GM19239 (cell line): ENCODE data around the gene ATP11A.
"Not testable (repeated sequence)": the region's sequence is repeated elsewhere in the genome, so short reads cannot be mapped to it uniquely, and the experiment has no call there.

Experiments used
- DNase-seq: peaks from one replicate; pipeline ENCODE4 v3.0.0; 2011; ENCODE audit warnings: low spot score; ENCODE audit not compliant: insufficient read length
- FAIRE-seq: peaks from 2 replicates; lab custom pipeline; 2011; peaks lifted over from hg19 to GRCh38; lab: Jason Lieb, UNC

The ATP11A gene

DNA sequence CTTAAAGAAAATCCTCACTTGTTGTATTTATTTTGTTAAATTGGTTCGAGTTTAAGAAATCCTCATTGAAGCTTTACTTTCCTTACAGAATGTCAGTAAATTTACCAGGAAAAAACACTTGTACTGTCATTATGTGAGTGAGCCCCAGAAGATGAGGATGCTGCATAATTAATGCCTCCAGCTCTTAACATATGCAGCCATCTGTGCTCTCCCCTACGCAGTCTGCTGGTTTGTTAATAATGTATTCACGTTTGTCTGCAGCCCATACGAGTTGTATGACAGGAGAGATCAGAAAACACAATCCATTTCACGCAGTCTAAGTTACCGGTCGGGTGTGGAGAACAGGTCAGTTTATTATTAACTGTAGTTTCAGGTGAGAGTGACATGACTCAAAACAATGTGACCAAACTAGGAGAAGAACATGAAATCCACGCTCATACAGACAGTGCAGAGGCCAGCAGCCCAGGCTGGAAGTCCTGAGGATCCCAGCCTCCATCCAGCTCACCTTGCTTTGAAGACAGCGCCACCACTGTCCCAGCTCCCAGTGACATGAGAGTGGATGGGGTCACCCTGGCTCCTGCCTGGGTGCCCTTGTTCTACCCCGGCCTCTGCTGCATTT lies 19.8 kb upstream of the ATP11A start:
- FAIRE-seq: no peak
- no peak for DNase-seq

DNA sequence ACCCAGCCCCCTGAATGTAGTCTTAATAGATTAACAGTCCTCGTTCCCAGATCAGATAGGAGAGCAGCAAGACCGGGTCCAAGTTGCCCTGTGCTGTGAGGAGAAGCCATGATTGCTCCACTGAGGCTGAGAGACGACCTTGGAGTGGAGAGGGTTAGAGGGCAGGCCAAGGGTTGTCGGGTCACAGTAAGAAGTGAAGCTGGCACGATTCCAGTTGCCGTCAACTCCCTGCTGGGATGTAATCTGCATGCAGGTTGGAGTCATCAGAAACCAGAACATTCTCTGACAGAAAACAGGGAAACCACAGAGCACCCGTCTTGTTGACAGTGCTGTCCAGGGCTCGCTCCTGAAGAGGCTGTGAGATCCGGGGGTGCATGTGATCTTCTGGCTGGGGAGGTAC lies 19.0 kb upstream of the ATP11A start:
- FAIRE-seq (no peak), DNase-seq (no peak)

DNA sequence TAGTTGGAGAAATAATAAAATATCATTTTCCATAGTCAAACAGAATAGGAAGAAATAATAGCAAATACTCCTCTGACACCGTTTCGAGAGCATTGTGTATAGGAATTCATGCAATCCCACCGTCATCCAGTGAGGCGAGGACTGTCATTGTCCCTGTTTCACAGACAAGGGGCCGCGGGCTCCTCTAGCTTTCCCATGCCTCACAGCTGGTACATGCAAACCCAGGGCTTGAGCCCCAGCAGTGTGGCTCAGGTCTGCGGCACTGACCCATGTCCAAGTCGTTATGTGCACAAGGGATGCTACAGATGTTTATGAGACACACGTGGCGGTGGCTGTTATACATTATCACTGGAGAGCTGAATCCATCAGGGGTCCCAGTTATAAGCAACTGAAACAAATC lies 18.5 kb upstream of the ATP11A start:
- FAIRE-seq: no peak
- no peak for DNase-seq

DNA sequence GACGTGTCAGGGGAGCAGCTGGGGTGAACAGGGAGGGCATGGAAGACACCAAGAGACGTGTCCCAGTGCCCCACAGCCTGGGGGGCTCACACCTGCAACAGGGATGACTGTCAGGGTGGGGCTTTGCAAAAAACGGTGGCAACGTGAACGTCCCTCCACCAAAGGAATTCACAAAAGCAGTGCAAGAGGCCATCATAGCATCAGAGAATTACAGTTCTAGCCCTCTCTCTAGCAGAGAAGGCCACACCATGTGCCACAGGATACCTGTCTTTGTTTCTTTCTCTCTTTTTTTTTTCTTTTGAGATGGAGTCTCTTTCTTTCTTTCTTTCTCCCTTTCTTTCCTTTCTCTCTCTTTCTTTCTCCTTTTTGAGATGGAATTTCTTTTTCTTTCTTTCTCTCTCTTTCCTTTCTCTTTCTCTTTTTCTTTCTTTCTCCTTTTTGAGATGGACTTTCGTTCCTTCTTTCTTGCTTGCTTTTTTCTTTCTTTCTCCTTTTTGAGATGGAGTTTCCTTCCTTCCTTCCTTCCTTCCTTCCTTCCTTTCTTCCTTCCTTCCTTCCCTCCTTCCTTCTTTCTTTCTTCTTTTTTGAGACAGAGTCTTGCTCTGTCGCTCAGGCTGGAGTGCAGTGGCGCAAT lies 17.1 kb upstream of the ATP11A start:
- no peak for DNase-seq
- FAIRE-seq: no peak

DNA sequence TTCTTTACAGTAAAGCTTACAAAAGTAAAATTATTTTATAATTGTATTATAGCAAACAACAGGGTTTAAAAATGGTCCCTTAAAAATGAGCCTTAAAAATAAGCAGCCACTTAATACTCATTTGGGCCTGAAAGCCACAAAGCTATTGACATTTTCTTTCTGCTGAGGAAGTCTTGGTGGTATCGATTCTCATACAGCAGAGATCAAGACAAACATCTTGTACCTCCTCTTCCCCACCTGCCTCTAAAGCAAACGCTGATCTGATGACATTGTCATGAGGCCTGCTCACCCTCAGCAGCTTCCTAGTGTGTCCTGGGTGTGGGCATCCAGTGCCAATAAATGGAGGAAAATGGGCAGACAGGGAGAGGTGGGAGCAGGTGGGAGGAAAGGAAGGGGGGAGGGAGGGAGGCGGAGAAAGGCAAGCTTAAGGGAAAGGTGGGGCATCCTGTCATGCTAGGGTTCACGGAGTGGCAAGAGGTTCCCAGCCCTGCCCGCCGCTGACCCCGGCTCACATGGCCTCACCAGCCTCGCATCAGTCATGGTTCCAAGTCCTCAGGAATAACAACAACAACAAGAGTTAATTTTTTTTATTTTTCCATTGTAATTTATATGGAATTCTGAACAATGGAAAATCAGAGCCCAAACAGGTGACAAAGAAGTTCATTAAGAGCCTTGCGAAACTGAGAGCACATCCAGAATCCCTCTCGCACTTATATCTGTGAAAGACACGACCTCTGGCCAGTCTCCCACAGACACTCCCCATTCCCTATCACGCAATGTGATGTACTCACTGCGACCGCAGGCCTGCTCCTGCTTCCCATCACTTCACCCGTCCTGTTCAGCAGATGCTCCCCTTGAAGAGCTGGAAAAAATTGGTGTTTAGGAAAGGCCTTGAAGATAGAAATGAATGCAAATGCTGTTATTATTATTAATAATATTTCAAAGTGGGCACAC lies 15.1 kb upstream of the ATP11A start:
- DNase-seq (no peak), FAIRE-seq (no peak)

DNA sequence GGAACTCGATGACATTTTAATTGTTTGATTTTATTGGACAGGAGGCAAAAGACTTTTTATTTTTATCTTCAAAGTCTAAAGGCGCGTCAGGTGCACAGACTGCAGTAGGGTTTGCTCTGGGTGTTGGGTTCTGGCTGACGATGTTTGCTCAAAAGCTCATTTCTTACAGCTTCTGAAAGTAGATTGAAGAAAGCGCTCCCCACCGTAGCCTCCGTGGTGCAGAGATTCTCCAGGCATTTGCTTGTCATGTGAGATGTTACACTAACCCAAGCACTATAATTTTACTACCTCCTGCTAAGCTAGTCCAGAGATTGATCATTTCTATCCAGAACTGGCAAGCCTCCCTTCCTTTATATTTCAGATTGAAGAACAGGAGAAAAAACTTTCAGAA lies 14.5 kb upstream of the ATP11A start:
- FAIRE-seq: no peak
- no peak for DNase-seq

DNA sequence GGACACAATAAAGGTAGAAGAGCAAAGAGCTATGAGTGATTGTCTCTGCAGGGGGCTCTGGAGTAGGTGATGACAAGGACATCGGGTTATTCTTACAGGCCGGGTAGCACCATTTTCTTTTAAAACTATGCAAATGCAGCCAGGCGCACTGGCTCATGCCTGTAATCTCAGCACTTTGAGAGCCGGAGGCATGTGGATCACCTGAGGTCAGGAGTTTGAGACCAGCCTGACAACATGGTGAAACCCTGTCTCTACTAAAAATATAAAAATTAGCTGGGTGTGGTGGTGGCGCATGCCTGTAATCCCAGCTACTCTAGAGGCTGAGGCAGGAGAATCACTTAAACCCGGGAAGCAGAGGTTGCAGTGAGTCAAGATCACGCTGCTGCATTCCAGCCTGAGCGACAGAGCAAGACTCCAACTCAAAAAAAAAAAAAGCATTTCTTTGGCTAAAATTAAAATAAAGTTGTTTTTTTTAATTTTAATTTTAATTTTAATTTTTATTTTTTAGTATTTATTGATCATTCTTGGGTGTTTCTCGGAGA lies 12.3 kb upstream of the ATP11A start:
- not testable (repeated sequence) for DNase-seq, FAIRE-seq

DNA sequence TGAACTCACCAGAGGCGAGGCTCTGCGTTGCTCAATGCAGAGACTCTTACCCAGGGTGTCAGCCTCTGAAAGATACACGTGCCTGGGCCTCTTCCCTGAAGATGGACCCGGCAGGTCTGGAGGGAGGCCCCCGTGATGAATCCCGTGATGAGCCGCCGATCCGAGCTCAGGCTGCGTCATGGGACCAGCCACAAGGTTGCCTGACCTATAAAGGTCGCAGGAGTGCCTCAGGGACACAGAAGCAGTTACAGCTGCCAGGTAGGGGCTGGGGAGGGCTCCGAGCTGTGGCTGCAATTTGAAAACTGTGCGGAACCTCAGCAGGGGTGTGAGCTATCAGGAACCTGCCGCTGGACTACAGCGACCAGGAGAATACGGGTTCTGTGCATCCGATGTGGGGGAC lies 10.5 kb upstream of the ATP11A start:
- DNase-seq: no peak
- FAIRE-seq: no peak

DNA sequence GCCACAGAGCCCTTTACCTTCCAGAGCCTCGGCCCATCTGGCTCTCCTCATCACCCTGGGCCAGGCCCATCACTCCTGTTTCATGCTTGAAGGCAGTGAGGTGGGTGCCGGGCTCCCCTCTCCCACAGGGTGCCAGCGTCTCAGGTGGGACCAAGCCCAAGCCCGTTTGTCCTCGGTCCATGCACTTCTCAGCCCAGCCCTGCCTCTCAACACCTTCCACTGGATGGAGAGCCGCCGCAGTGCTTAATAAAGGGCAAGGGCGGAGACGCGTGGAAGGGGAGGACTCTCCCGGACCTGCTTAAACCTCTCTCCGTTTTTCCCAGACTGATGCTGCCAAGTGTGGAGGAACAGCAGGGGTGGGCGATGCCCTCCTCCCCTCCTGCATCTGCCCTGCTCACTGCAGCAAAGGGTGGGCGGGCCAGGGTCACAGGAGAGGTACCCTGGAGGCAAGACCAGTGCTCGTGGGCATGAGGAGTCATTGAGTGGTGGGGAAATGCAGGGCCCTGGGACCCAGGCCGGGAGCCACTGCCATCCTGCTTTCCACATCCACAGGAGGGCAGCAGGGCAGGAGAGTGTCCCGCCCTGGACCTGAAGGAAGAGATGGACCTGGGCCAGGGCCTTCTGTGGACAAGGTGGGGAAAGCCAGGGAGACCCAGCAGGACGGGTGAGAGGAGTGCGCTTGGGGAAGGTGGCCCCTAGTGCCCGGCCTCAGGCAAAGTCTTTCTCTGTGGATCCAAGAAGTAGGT lies 9.7 kb upstream of the ATP11A start:
- DNase-seq: no peak
- FAIRE-seq: no peak

DNA sequence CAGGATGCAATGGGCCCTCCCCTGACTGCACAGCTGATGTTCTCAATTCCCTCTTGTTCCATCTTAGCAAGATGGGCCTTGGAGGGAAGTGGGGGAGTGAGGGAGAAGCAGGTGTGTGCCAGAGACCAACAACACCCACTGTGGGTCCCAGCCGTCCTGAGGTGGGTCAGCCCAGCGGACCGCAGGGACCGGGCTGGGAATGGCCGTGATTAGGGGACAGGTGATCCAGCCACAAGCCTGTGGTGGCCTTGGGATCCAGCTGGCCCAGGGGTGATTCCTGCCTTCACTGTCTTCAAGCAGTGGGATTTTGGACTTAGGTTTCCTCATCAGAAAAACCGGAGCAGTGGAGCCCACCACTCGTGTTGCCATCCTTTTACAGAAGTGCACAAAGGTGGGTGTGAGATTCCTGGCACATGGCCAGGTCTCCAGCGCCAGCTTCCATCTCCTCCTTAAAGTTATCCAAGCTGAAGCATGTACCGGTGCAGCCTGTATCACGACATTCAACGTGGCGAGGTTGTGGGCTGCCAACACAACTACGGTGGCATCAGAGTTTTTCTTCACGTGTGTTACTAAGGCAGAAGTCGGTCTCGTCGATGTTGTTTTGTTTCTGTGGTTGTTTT lies 9.0 kb upstream of the ATP11A start:
- FAIRE-seq (no peak), DNase-seq (no peak)

DNA sequence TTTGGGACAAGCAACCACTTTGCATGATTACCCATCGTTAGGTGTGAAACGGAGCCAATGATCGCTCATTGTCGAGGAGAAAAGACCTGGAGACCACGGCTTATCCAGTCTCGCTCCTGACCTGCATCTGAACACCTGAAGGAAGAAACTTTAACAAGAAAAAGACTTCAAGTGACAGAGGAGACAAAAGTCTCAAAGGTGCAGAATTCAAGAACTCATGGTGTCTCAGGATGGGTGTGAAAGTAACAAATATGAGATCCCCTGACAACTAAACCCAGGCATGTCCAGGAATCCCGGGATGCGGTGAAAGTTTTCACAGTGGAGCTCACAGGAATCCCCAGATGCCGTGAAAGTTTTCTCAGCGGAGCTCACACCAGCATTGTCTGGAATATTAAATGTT lies 6.3 kb upstream of the ATP11A start:
- no peak for FAIRE-seq
- DNase-seq: no peak

DNA sequence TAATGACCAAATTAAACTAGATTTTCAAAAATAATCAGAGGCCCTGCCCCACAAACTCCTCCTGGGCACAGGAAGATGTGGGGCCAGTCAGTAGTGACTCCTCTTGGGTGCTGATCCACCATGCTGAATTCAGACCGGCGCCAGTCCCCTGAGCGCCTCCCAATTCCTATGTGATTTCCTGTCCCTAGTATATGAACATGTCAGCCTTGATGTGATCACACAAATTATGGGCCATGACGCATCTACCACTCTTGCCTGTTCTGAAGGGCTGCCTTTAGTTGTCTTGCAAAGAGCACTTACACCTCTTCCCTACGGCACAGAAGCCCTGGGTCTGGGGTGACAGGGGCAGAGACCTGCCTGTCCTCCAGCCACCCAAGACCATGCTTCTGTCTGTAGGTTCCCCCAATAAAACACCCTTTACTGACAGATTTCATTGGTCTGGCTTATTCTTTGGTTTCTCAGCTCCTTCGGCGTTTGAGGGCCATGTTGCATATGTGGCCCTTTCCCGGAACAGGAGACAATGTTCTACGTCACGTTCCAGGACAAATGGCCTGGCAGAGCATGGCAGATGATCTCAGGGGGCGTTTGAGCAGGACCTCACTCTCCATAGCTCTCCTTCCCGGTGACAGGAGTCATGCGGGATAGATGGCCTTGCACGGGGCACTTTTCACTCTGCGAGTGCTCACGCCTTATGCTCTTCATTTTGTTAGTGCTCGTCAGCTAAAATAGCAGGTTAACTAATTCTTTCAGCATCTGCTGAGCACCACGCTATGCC lies 5.6 kb upstream of the ATP11A start:
- no peak for DNase-seq
- no peak for FAIRE-seq

DNA sequence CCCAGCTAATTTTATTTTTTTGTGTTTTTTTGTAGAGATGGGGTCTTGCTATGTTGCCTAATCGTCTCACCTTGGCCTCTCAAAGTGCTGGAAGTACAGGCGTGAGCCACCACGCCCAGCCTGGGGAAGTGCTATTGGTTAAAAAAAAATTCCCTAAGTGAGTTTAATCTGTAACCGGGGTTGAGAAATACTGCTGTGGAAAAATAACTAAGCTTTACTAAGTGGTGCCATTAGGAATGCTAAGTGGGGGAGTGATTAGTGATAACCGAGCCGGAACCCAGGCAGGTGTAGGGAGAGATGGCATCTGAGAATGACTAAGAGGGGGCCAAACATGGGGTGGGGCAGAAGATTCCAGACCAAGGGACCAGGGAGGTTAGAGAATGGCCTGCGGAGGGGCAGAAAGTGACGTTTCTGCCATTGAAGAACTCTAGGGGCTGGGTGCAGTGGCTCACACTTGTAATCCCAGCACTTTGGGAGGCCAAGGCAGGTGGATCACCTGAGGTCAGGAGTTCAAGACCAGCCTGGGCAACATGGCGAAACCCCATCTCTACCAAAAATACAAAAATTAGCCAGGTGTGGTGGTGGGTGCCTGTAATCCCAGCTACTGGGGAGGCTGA lies 4.5 kb upstream of the ATP11A start:
- FAIRE-seq: not testable (repeated sequence)

DNA sequence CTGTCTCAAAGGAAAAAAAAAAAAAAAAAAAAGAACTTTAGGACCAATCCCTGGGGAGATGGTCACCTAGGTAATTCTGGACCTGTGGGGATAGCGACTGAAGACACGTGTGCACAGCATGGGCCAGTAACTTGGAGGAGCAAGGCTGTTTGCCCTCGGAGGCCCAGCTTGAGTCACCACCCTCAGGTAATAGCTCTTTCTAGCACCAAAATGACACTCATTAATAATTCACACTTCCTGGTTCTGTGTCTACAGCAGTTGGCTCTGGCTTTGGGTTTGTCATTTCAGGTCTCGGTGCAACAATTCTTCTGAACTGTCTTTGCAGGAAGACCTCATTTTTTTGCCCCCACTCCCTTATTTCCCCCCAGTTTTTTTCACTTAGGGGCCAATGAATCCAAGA lies 3.9 kb upstream of the ATP11A start:
- no peak for FAIRE-seq

More for the DNA sequence above, 4.5 kb upstream of the ATP11A start:
- DNase-seq: not testable (repeated sequence)

DNA sequence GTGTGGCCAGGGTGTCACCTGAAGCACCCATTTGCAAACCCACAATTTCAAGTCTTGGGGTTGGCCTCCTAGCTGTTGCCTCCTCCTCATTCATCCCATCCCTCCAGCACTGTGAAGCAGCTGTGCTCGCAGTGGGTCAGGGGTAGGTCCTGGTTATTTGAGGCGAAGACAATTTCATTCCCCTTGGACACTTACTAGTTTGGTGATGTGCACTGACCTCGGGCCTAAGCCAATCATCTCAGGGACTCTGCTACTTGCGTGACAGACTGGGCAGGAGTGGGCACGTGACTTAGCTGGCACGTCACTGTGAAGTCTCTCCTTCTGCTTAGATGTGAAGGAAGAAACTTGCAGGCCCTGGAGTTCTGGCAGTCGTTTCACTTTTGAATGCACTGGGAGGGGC lies 3.5 kb upstream of the ATP11A start:
- no peak for FAIRE-seq

More for the DNA sequence above, 3.9 kb upstream of the ATP11A start:
- DNase-seq: no peak

DNA sequence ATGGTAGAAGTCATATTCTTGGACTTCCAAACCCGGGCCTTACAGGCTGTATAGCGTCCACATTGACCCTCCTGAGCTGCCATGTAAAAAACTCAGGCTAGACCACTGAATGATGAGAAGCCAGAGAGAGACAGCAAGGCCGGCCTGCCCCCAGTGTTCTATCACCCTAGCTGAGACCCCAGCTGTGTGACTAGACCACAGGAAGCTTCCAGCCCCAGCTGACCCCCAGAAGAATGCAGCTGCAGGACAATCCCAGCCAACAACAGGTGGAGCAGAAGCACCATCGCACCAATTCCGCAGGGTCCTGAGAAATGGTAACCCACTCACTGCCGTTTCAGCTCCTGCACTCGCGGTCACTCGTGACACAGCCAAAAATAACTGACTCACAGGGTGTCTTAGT lies 2.9 kb upstream of the ATP11A start:
- no peak for FAIRE-seq
- DNase-seq: no peak

More for the DNA sequence above, 3.5 kb upstream of the ATP11A start:
- no peak for DNase-seq

DNA sequence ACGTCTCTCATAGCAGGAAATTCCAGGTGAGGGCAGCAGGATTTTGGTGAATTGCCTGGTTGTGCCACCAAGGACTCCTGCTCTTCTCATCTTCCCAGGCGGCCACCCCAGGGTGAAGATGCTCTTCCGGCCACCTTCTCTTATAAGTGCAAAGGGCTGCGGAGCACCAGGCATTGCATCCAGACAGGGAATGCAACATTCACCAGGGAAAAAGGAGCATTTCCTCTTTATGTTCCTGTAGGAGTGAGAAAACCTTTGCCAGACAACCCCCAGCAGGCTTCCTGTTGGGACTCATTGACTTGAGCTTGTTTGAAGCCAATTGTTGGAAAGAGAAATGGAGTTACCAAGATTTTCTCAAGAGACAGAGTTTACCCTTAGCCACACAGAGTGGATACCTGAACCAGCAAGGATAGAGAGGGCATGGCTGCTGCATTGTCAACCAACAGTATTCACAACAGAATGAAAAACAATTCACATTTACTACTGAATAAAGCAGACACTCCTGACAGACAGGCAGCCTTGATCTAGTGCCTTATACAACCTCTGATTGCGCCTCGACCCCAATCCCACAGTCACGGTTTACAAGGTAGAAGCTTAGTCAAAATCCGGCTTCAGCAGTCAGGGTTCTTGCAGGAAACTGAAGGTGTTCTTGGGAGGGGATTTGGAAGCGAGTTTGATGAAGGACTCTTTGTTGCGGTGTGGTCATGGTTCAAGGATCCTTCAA lies 1.8 kb upstream of the ATP11A start:
- no peak for DNase-seq
- no peak for FAIRE-seq
